HUDEP-2 (cell line): Measurements from ENCODE around the gene SLC5A12.
"Not testable (repeated sequence)": the region's sequence is repeated elsewhere in the genome, so short reads cannot be mapped to it uniquely, and the experiment has no call there.

ENCODE experiments used
- DNase-seq, 76 experiments: peaks; one replicate each; lab custom pipeline; 2025; ENCODE audit not compliant: unreplicated experiment in 76 of 76; lab: John Stamatoyannopoulos, UW

Gene SLC5A12

GRCh38 chr11:26665036-26665435 is 56.8 kb downstream of the SLC5A12 start:
- no peak for DNase-seq

GRCh38 chr11:26662916-26663315 is 58.9 kb downstream of the SLC5A12 start:
- no peak for DNase-seq

DNA sequence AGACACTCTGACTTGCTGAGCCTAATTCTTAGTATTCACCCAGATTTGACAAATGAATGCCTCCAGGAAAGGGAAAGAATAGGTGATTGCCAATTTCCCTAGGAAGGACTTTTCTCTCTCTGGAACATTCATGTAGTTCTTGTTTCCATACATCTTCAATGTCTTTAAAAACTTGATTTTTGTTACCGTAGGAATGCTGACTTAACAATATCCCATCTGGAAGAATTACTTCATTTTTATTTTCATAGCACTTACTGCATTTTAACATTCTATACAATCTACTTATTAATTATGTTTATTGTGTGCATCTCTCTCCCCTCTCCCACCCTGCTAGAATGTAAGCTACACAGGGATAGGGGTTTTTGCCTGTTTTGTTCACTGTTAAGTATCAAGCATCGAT is 66.6 kb downstream of the SLC5A12 start:
- DNase-seq: no peak

GRCh38 chr11:26651916-26652315 is 69.9 kb downstream of the SLC5A12 start:
- no peak for DNase-seq

- DNase-seq: peak in 35 of 76 experiments; percentile 0 to 59 (median 19)
Measured at GRCh38 chr11:26649884-26650283, 72.0 kb downstream of the SLC5A12 start.

DNA sequence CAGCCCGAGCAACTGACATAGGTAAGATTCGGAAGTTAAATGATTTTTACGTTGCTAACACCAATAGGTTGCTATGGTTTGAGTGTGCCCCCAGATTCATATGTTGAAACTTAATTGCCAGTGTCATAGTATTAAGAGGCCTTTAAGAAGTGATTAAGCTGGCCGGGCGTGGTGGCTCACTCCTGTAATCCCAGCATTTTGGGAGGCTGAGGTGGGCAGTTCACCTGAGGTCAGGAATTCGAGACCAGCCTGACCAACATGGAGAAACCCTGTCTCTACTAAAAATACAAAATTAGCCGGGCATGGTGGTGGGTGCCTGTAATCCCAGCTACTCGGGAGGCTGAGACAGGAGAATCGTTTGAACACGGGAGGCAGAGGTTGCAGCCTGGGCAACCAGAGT is 78.5 kb downstream of the SLC5A12 start:
- DNase-seq: not testable (repeated sequence)

- DNase-seq: no peak
Measured at GRCh38 chr11:26632691-26633159, 89.1 kb downstream of the SLC5A12 start.

- DNase-seq: no peak
Measured at GRCh38 chr11:26626346-26626745, 95.5 kb downstream of the SLC5A12 start.

- no peak for DNase-seq
Measured at GRCh38 chr11:26623076-26623659, 98.7 kb downstream of the SLC5A12 start.

DNA sequence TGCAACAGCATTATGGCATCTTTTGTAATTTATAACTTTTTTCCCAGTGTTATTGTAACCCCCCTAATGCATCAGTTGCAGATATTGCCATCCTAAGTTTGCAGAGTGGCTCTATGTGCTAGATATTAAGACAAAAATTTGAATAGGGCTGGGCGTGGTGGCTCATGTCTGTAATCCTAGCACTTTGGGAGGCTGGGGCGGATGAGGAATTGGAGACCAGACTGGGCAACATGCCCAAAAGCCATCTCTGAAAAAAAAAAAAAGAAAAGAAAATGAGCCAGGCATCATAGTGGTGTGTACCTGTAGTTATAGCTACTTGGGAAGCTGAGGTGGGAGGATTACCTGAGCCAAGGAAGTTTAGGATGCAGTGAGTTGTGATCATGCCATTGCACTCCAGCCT is 99.7 kb downstream of the SLC5A12 start:
- no peak for DNase-seq

DNA sequence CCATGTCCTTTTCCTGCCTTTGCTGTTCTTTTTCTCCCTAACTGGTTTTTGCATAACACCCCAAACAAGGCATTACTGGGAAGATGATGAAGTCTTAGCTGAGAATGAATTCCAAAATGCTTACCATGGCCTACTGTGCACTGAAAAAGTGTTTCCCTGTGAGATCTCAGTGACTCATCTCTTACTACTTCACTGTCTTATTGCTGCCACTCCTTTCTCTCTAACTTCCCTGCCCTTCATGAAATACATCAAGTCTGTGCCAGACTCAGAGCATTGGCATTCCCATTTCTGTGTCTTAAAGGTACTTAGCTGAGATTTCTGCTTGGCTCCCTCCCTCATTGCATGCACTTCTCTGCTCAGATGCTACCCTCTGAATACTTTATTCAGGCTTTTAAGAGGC is 100.7 kb downstream of the SLC5A12 start:
- no peak for DNase-seq

DNA sequence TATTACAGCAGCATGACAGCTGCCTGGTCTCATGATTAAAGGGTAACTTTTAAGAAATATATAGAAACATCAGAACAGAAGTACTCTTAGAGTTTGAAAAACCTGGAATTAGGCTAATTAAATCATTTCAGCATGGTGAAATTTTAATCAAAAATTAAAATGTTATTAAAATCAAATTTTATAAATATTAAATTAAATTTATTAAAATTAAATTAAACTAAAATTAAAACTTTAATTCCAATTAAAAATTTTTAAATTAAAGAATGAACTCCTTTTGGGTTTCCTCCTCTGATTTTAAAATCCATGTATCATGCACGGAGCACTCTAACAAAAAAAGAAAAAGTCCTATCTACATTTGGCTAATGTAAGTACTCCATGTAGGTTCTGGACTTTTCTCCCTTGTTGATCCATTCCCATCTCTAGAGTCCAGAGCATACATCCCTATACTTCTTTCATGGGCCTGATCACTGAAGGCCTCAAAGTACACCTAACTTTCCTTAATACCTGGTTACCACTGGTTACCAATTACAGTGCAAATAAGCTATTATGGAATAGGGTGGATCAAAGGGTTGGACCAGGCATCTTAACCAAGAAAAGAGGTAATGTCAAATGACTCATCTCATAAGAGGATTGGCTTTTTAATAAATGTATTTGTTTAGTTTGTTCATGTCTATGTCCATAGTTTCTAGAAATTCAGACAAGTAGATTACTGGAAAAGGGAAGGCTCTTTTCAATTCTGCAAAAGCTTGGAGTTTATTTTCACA is 101.4 kb downstream of the SLC5A12 start:
- no peak for DNase-seq

DNA sequence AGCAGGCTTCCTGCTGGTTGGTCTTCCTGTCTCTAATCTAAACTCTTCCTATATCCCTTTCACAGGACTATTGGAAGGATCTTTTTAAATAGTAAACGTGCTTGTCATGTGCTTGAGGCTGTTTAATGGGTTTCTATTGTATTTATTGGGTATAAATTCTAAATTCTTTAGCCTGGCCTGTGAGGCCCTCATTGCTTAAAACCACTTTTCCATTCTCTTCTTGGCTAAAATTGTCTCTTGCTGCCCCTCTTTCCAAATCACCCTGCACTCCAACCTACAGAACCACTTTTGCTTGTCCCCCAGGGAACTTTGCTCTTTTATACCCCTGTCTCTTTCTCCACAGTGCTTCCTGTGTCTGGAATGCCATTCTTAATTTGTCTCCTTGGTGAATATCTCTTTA is 103.4 kb downstream of the SLC5A12 start:
- no peak for DNase-seq
